H1 (cell line): ENCODE results near the gene FNDC3A. TPM values are rescaled to one million over a fixed set of nuclear protein-coding genes. Genes with fewer than 3 reads are reported as not detected.

ENCODE experiments used
- SP2 ChIP-seq: IDR thresholded peaks from 2 replicates; pipeline ENCODE4 v1.6.1; 2012; ENCODE audit warnings: mild to moderate bottlenecking, low read length, inconsistent platforms
- YY1 ChIP-seq: IDR thresholded peaks from 2 replicates; pipeline ENCODE4 v1.6.1; 2011; ENCODE audit warnings: low read depth, mild to moderate bottlenecking, low read length
- polyA plus RNA-seq, 7 experiments: library from polyadenylated mRNA; depleted of rRNA in 3 of 7; stranded (reverse) in 5 of 7; unstranded in 2 of 7; fragments of >200 nt in 5 of 7; fragments of 200-250 nt in 2 of 7; gene quantifications; 1 replicate in 5 of 7; 2 replicates in 1 of 7; 4 replicates in 1 of 7; pipeline versions ENCODE4 v1.2.1 to v1.2.3, GENCODE V29; 2011 to 2013; ENCODE audit warnings: missing spikeins in 2 of 7, mixed read lengths in 2 of 7
- total RNA-seq: library from RNA; stranded (reverse); fragmentation: NEBNext Ultra II Directional; extraction: Animal tissue kit (Norgen Biotek cat#: 25700); gene quantifications from 2 replicates; pipeline ENCODE4 v1.2.1, GENCODE V29; 2021

The FNDC3A gene
- total and polyA plus RNA-seq, 2 of the 8 experiments (the other 6 are each of a cell fraction or from before 2014, with no cell fraction given), result 14.6 to 26.0 TPM

- TF ChIP-seq SP2 (no peak), YY1 (no peak)
Observed at GRCh38 chr13:49248622-49249002, 272.9 kb downstream of the FNDC3A start (continued).
